Loucy (cell line): Measurements from ENCODE around the gene RNF6.

Experiments used
- H2AFZ ChIP-seq: fragments of 200-600 bp; sonication (generic); 2 replicates; pipeline ENCODE4 v1.6.0; 2016; ENCODE audit warnings: antibody characterized with exemption, mild to moderate bottlenecking, low read length, moderate library complexity
- H3F3A ChIP-seq: fragments of 200-600 bp; 2 replicates; pipeline ENCODE4 v1.6.0; 2016; ENCODE audit warnings: antibody characterized with exemption, low read depth, mild to moderate bottlenecking
- H3K27me3 ChIP-seq: fragments of 200-600 bp; sonication (generic); 2 replicates; pipeline ENCODE4 v1.6.1; 2014; ENCODE audit warnings: low read length, mild to moderate bottlenecking; ENCODE audit not compliant: insufficient read depth, poor library complexity, severe bottlenecking
- H3K36me3 ChIP-seq: fragments of 200-600 bp; sonication (generic); 2 replicates; pipeline ENCODE4 v1.6.1; 2016; ENCODE audit warnings: low read length; ENCODE audit not compliant: insufficient read depth
- H3K4me1 ChIP-seq: fragments of 200-600 bp; sonication (generic); 2 replicates; pipeline ENCODE4 v1.5.1; 2014; ENCODE audit warnings: low read length, mild to moderate bottlenecking; ENCODE audit not compliant: insufficient read depth, poor library complexity, severe bottlenecking
- H3K4me2 ChIP-seq: fragments of 200-600 bp; sonication (generic); 2 replicates; pipeline ENCODE4 v1.6.0; 2014; ENCODE audit warnings: antibody characterized with exemption, low read length, low read depth, mild to moderate bottlenecking; ENCODE audit not compliant: poor library complexity, severe bottlenecking
- H3K4me3 ChIP-seq: fragments of 200-600 bp; sonication (generic); 2 replicates; pipeline ENCODE4 v1.5.1; 2014; ENCODE audit warnings: low read length, mild to moderate bottlenecking, mixed read lengths; ENCODE audit not compliant: poor library complexity, severe bottlenecking
- H3K79me2 ChIP-seq: fragments of 200-600 bp; sonication (generic); 2 replicates; pipeline ENCODE4 v1.6.1; 2014; ENCODE audit warnings: low read length; ENCODE audit not compliant: insufficient read depth
- H3K9ac ChIP-seq: fragments of 200-600 bp; sonication (generic); 2 replicates; pipeline ENCODE4 v1.6.0; 2014; ENCODE audit warnings: mild to moderate bottlenecking, low read depth, low read length, moderate library complexity; ENCODE audit not compliant: poor library complexity, severe bottlenecking
- H3K9me2 ChIP-seq: fragments of 200-600 bp; sonication (generic); replicated peaks from 2 replicates; pipeline ENCODE4 v1.6.1; 2016; ENCODE audit warnings: low read depth, low read length, mixed read lengths
- H3K9me3 ChIP-seq: fragments of 200-600 bp; sonication (generic); 2 replicates; pipeline ENCODE4 v1.6.1; 2014; ENCODE audit warnings: mild to moderate bottlenecking, antibody characterized with exemption, low read length, low read depth; ENCODE audit not compliant: insufficient read depth
- H4K20me1 ChIP-seq: fragments of 200-600 bp; sonication (generic); 2 replicates; pipeline ENCODE4 v1.6.0; 2014; ENCODE audit warnings: antibody characterized with exemption, low read length, mild to moderate bottlenecking; ENCODE audit not compliant: insufficient read depth, poor library complexity, severe bottlenecking
- EZH2phosphoT487 ChIP-seq: fragments of 200-600 bp; IDR thresholded peaks from 2 replicates; pipeline ENCODE4 v1.6.1; 2018; ENCODE audit warnings: antibody characterized with exemption, mild to moderate bottlenecking, moderate library complexity, borderline replicate concordance
- TF ChIP-seq, protein P1 (sequence below): fragments of 200-600 bp; sonication (generic); conservative IDR thresholded peaks from 2 replicates; pipeline ENCODE4 v1.5.1; 2014; ENCODE audit warnings: mild to moderate bottlenecking, antibody characterized with exemption, low read length

Gene RNF6

DNA sequence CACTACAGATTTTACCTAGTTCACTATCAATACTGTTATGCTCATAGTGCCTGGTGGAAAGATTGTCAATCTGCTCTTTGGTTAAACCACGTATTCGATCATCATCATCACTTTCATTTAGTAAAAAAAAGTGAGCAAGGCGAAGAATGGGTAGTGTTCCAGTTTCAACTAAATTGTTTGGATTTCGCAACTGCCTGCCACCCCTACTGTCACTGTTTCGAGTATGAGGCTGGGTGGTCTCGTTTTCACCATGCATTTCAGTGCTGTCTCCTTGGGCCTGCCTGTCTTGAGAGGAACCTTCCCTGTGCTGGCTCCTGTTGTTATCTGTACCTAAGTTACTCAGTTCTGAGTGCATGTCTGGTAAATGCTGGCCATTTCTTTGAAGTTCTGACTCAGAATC is 8.1 kb downstream of the RNF6 start:
- H3K27me3 ChIP-seq: no peaks in the 10 kb centered on the region
- no peak overlapping the region for H3K4me3 ChIP-seq
- H3K4me2 ChIP-seq: no peak overlapping the region
- H3F3A ChIP-seq: no peaks in the 10 kb centered on the region
- no peak overlapping the region for H3K9ac ChIP-seq
- H3K9me2 ChIP-seq: no peaks in the 10 kb centered on the region
- peaks cover 69% of the 10 kb centered on the region for H3K36me3 ChIP-seq
- peaks cover 18% of the 10 kb centered on the region; the same call in 1 of the 2 replicates for H3K79me2 ChIP-seq
- H3K4me1 ChIP-seq: peaks cover 8% of the 10 kb centered on the region
- H4K20me1 ChIP-seq: peaks cover 17% of the 10 kb centered on the region
- H3K9me3 ChIP-seq: no peaks in the 10 kb centered on the region
- no peak overlapping the region for H2AFZ ChIP-seq
- TF ChIP-seq, protein P1, sequence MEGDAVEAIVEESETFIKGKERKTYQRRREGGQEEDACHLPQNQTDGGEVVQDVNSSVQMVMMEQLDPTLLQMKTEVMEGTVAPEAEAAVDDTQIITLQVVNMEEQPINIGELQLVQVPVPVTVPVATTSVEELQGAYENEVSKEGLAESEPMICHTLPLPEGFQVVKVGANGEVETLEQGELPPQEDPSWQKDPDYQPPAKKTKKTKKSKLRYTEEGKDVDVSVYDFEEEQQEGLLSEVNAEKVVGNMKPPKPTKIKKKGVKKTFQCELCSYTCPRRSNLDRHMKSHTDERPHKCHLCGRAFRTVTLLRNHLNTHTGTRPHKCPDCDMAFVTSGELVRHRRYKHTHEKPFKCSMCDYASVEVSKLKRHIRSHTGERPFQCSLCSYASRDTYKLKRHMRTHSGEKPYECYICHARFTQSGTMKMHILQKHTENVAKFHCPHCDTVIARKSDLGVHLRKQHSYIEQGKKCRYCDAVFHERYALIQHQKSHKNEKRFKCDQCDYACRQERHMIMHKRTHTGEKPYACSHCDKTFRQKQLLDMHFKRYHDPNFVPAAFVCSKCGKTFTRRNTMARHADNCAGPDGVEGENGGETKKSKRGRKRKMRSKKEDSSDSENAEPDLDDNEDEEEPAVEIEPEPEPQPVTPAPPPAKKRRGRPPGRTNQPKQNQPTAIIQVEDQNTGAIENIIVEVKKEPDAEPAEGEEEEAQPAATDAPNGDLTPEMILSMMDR: no peak
- no peak for TF ChIP-seq EZH2phosphoT487

DNA sequence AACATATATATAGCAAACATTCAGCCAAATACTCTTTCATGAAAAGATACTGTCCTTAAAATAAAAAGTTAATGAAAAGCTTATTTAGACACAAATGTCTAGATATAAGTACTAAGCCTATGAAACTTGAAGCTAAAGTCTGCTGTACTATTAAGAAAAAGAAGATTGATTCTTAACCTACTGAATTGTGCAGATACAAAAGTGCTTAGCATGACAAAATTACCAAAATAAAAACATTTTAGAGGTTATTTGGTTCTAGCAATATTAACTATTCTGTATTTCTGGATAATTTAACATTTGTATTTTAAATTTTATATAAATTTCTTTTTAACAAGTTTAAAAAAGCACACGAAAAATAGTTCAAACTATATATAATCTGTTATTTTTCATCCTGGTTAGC is 8.8 kb downstream of the RNF6 start:
- Histone ChIP-seq H3F3A (no peaks in the 10 kb centered on the region), H3K9me2 (no peaks in the 10 kb centered on the region), H3K36me3 (peaks cover 70% of the 10 kb centered on the region), H3K9me3 (no peaks in the 10 kb centered on the region), H3K79me2 (0 out of 2 replicates have a peak, but pooled peaks cover 14% of the 10 kb centered on the region), H3K9ac (no peak overlapping the region), H3K4me3 (no peak overlapping the region), H4K20me1 (peaks cover 11% of the 10 kb centered on the region), H3K4me2 (no peak overlapping the region), H2AFZ (no peak overlapping the region), H3K27me3 (no peaks in the 10 kb centered on the region), H3K4me1 (peaks cover 6% of the 10 kb centered on the region)
- no peak for TF ChIP-seq EZH2phosphoT487
- TF ChIP-seq, protein P1: no peak

DNA sequence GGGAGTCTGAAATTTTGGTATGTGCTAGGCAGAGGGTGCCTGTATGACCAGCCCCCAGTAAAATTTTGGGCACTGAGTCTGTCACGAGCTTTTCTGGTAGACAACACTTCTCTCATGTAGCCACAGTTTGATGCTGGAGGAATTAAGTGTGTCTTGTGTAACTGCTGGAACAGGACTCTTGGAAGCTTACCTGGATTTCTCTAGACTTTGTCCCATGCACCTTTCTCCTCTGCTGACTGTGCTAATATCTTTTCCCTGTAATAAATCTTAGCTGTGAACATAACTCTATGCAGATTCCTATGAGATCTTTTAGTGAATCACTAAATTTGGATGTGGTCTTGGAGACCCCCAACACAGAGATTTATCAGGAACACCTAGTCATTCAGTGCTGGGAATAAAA is 13.8 kb downstream of the RNF6 start:
- Histone ChIP-seq H3K9ac (no peak overlapping the region), H3K4me1 (peaks cover 6% of the 10 kb centered on the region), H2AFZ (no peak overlapping the region), H3K27me3 (no peaks in the 10 kb centered on the region), H3K4me2 (no peak overlapping the region), H3F3A (no peaks in the 10 kb centered on the region), H3K4me3 (no peak overlapping the region), H3K36me3 (peaks cover 34% of the 10 kb centered on the region; the same call in 1 of the 2 replicates), H3K9me3 (no peaks in the 10 kb centered on the region), H4K20me1 (peaks cover 4% of the 10 kb centered on the region), H3K9me2 (no peaks in the 10 kb centered on the region), H3K79me2 (no peaks in the 10 kb centered on the region)
- TF ChIP-seq, protein P1: no peak
- TF ChIP-seq EZH2phosphoT487: no peak
